HG03103 (cell line): ENCODE measurements around the gene ANAPC4.
"Not testable (repeated sequence)": the region's sequence is repeated elsewhere in the genome, so short reads cannot be mapped to it uniquely, and the experiment has no call there.

Source experiments
- ATAC-seq: cut with Tn5 transposase; IDR thresholded peaks from one replicate; pipeline ENCODE4 v1.9.1; 2021; ENCODE audit warnings: low read depth; ENCODE audit not compliant: unreplicated experiment

The ANAPC4 gene

GRCh38 chr4:25376754-25377571, at the start of gene ANAPC4:
ANAPC4 (plus strand) TSS chr4:25377263; CDS start chr4:25377428, 165 bp downstream.
- peak; percentile 94 for ATAC-seq

GRCh38 chr4:25328463-25328862, 48.6 kb upstream of the ANAPC4 start:
- ATAC-seq: not testable (repeated sequence)

- no peak for ATAC-seq
These were observed 46.7 kb upstream of the ANAPC4 start for GRCh38 chr4:25330335-25330734.

GRCh38 chr4:25330905-25331808, 45.9 kb upstream of the ANAPC4 start:
- ATAC-seq: no peak

GRCh38 chr4:25343671-25344070, 33.4 kb upstream of the ANAPC4 start:
- no peak for ATAC-seq

GRCh38 chr4:25345744-25346143, 31.3 kb upstream of the ANAPC4 start:
- no peak for ATAC-seq

GRCh38 chr4:25346913-25347312, 30.1 kb upstream of the ANAPC4 start:
- no peak for ATAC-seq

GRCh38 chr4:25347473-25347872, 29.6 kb upstream of the ANAPC4 start:
- no peak for ATAC-seq

GRCh38 chr4:25347971-25348370, 29.1 kb upstream of the ANAPC4 start:
- no peak for ATAC-seq

- no peak for ATAC-seq
These were observed 26.5 kb upstream of the ANAPC4 start for GRCh38 chr4:25350561-25350960.

- no peak for ATAC-seq
These were observed 25.2 kb upstream of the ANAPC4 start for GRCh38 chr4:25351777-25352416.

GRCh38 chr4:25356068-25356467, 21.0 kb upstream of the ANAPC4 start:
- no peak for ATAC-seq

GRCh38 chr4:25358515-25359275, 18.4 kb upstream of the ANAPC4 start:
- ATAC-seq: no peak

- ATAC-seq: no peak
These were observed 15.8 kb upstream of the ANAPC4 start for GRCh38 chr4:25361253-25361652.

GRCh38 chr4:25367004-25367621, 9.9 kb upstream of the ANAPC4 start:
- ATAC-seq: no peak

GRCh38 chr4:25367877-25368276, 9.2 kb upstream of the ANAPC4 start:
- no peak for ATAC-seq

- ATAC-seq: no peak
These were observed 8.7 kb upstream of the ANAPC4 start for GRCh38 chr4:25368315-25368714.

GRCh38 chr4:25370242-25370641, 6.8 kb upstream of the ANAPC4 start:
- no peak for ATAC-seq

- ATAC-seq: not testable (repeated sequence)
These were observed 4.5 kb upstream of the ANAPC4 start for GRCh38 chr4:25372549-25372948.
